ENCODE measurements around the gene TJP1.

Gene TJP1

DNA sequence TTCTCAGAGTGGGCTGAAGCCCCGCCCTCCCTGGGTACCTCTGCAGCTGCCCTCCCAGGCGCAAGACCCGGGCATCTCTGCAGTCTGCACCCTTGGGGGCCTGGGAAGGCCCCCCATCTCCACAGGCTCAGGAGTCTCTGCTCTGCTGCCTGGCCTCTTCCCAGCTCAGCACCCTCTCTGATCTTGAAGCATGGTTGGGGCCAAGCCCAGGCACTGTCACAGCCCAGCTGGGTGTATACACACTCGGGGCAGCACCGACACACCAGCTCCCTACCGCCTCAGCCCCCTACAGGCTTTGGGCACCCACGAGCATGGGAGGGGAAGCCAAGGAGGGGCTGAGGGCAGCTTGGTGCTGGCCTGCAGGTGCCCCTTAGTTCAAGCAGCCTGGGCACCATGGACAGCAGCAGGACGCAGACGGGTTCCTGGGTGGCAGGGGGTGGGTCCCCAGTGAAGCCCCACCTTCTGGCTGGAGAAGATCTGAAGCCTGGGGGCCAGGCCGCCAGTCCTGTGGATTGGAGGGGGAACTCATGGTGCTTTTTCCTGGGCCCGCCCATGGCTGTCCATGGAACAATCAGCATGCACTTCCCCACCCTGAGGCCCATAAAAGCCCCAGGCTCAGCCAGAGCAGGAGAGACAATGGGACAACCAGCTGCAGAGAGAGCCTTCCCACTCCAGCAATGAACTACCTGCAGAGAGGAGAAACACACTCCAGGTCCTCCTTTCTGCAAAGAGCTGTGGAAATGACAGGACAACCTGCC lies 170.6 kb downstream of the TJP1 start:
- no peak for DNase-seq

Data from NCI-H1694 treated with DMSO at 0.1 percent for 48 hours (cell line).